K562 (cell line): ENCODE measurements around the gene PLCB3. TPM values are rescaled to one million over a fixed set of nuclear protein-coding genes. Genes with fewer than 3 reads are reported as not detected.
A peak's percentile ranks its signal among the peaks of the same experiment; 100 is the strongest.

ENCODE experiments used
- BHLHE40 ChIP-seq: IDR thresholded peaks from 2 replicates; pipeline ENCODE4 v1.6.1; 2011; ENCODE audit warnings: low read length, improper control_type of control experiment
- CGGBP1 ChIP-seq: fragments of 250-450 bp; sonication (Bioruptor Pico); IDR thresholded peaks from 2 replicates; pipeline ENCODE4 v1.9.0; 2021; ENCODE audit warnings: mild to moderate bottlenecking
- CHD4 ChIP-seq: fragments of 200-600 bp; sonication (generic); IDR thresholded peaks from 3 replicates; pipeline ENCODE4 v1.6.1; 2012; ENCODE audit warnings: low read depth, mild to moderate bottlenecking, mixed read lengths, low read length, inconsistent platforms; ENCODE audit not compliant: insufficient read depth, insufficient replicate concordance, poor library complexity, severe bottlenecking
- FOXK1 ChIP-seq: sonication (generic); formaldehyde crosslinking; IDR thresholded peaks from 2 replicates; pipeline ENCODE4 v1.8.0; 2022; ENCODE audit warnings: missing genetic modification reagents, mild to moderate bottlenecking, borderline replicate concordance
- FOXP4 ChIP-seq: sonication (generic); formaldehyde crosslinking; IDR thresholded peaks from 2 replicates; pipeline ENCODE4 v1.8.0; 2022; ENCODE audit warnings: mild to moderate bottlenecking, missing genetic modification reagents, borderline replicate concordance
- HMGN3 ChIP-seq: IDR thresholded peaks from 2 replicates; pipeline ENCODE4 v1.6.1; 2011; ENCODE audit warnings: borderline replicate concordance, low read depth, mild to moderate bottlenecking, mixed read lengths, low read length; ENCODE audit not compliant: insufficient read length; ENCODE audit errors: extremely low read depth
- KAT8 ChIP-seq: fragments of 450-650 bp; IDR thresholded peaks from 2 replicates; pipeline ENCODE4 v1.6.1; 2016; ENCODE audit warnings: low read depth, mild to moderate bottlenecking
- PATZ1 ChIP-seq: fragments of 250-450 bp; sonication (Bioruptor Pico); IDR thresholded peaks from 2 replicates; pipeline ENCODE4 v1.5.0; 2020; ENCODE audit warnings: mild to moderate bottlenecking, borderline replicate concordance
- PRPF4 ChIP-seq: fragments of 200-400 bp; formaldehyde crosslinking; IDR thresholded peaks from one replicate; pipeline ENCODE4 v1.6.1; 2017; ENCODE audit warnings: low read length, low read depth, mild to moderate bottlenecking; ENCODE audit not compliant: insufficient read depth, poor library complexity, severe bottlenecking
- RREB1 ChIP-seq: fragments of 250-450 bp; sonication (Bioruptor Pico); IDR thresholded peaks from 2 replicates; pipeline ENCODE4 v1.4.0; 2020
- SP1 ChIP-seq: sonication (generic); formaldehyde crosslinking; IDR thresholded peaks from 2 replicates; pipeline ENCODE4 v1.8.1; 2022; ENCODE audit warnings: mild to moderate bottlenecking, missing genetic modification reagents
- TBL1XR1 ChIP-seq, 2 experiments: IDR thresholded peaks; 2 replicates each; pipeline ENCODE4 v1.6.1; 2012; ENCODE audit warnings: improper control_type of control experiment in 2 of 2, low read length in 2 of 2, mild to moderate bottlenecking in 1 of 2
- ZNF511 ChIP-seq: sonication (generic); formaldehyde crosslinking; IDR thresholded peaks from 2 replicates; pipeline ENCODE4 v1.8.0; 2022; ENCODE audit warnings: mild to moderate bottlenecking, missing genetic modification reagents
- polyA plus RNA-seq, 8 experiments: library from polyadenylated mRNA; depleted of rRNA in 4 of 8; stranded (reverse) in 5 of 8; unstranded in 3 of 8; fragments of >200 nt; fragmentation: Nextera tagmentation in 2 of 8; fragmentation: Illumina TruSeq in 1 of 8; extraction: Ambion mirVana in 2 of 8; extraction: Trizol in 1 of 8; gene quantifications; 2 replicates each; pipeline versions ENCODE4 v1.2.1 to v1.2.3, GENCODE V29; 2011 to 2014; ENCODE audit warnings: inconsistent platforms in 1 of 8, missing spikeins in 1 of 8
- total RNA-seq, 7 experiments: library from RNA; depleted of rRNA in 6 of 7; stranded (reverse); fragments of >200 nt in 6 of 7; fragmentation: Illumina TruSeq in 2 of 7; extraction: Trizol in 2 of 7; gene quantifications; 2 replicates each; pipeline versions ENCODE4 v1.2.1 to v1.2.3, GENCODE V29; 2011 to 2021; ENCODE audit warnings: low replicate concordance in 1 of 7

PLCB3 gene
- total and polyA plus RNA-seq, 9 of the 15 experiments (the other 6 are each of a cell fraction or from before 2014, with no cell fraction given): 0.31 to 44.8 (median 14.6) TPM

- TF ChIP-seq PATZ1 (CRISPR knock-in tag) (no peak), TBL1XR1 (IDR thresholded peaks at IDR 0.05; ENCODE audit: low read length in 2 of 2) (peak in 1 of 2 experiments; percentile 99; a peak in 2 of 4 replicates), KAT8 (no peak), FOXK1 (no peak), PRPF4 (no peak), HMGN3 (peak; percentile 46), SP1 (peak; percentile 43; the same call in 1 of the 2 replicates), CHD4 (no peak), BHLHE40 (no peak; the same call in 1 of the 2 replicates), CGGBP1 (no peak), RREB1 (no peak), FOXP4 (CRISPR knock-in tag) (no peak), ZNF511 (CRISPR knock-in tag) (no peak; the same call in 1 of the 2 replicates)
Observed at GRCh38 chr11:64284962-64285884, 33.9 kb downstream of the PLCB3 start, which contains the start of gene GPR137 (continued).
